K562 (cell line): ENCODE measurements around the gene UBE2L6. TPM values are rescaled to one million over a fixed set of nuclear protein-coding genes. Genes with fewer than 3 reads are reported as not detected.

Source experiments
- BCL6 ChIP-seq: fragments of 250-450 bp; sonication (Bioruptor Pico); IDR thresholded peaks from 2 replicates; pipeline ENCODE4 v1.4.0; 2020
- CHD7 ChIP-seq: fragments of 200-600 bp; sonication (generic); IDR thresholded peaks from one replicate; pipeline ENCODE4 v1.6.1; 2012; ENCODE audit warnings: mild to moderate bottlenecking, low read depth, low read length, inconsistent platforms
- HNRNPK ChIP-seq: fragments of 200-400 bp; formaldehyde crosslinking; IDR thresholded peaks from one replicate; pipeline ENCODE4 v1.6.1; 2018; ENCODE audit warnings: mild to moderate bottlenecking, low read depth, low read length; ENCODE audit not compliant: poor library complexity, severe bottlenecking
- KLF16 ChIP-seq: IDR thresholded peaks from 2 replicates; pipeline ENCODE4 v1.6.1; 2016; ENCODE audit warnings: antibody characterized with exemption
- LCOR ChIP-seq: sonication (generic); formaldehyde crosslinking; IDR thresholded peaks from 2 replicates; pipeline ENCODE4 v1.8.0; 2022; ENCODE audit warnings: mild to moderate bottlenecking, missing genetic modification reagents
- NCOA4 ChIP-seq: fragments of 450-650 bp; IDR thresholded peaks from 2 replicates; pipeline ENCODE4 v1.6.1; 2018; ENCODE audit warnings: mild to moderate bottlenecking; ENCODE audit not compliant: partially characterized antibody
- POLR2G ChIP-seq: fragments of 200-400 bp; formaldehyde crosslinking; IDR thresholded peaks from 2 replicates; pipeline ENCODE4 v1.6.1; 2017; ENCODE audit warnings: low read depth, mild to moderate bottlenecking, antibody characterized with exemption, low read length, moderate library complexity
- SUPT5H ChIP-seq: fragments of 450-650 bp; IDR thresholded peaks from 2 replicates; pipeline ENCODE4 v1.6.1; 2016
- THRA ChIP-seq: fragments of 450-650 bp; IDR thresholded peaks from 2 replicates; pipeline ENCODE4 v1.6.1; 2017; ENCODE audit warnings: mild to moderate bottlenecking, moderate library complexity
- TOE1 ChIP-seq, 2 experiments: fragments of 450-650 bp in 1 of 2; sonication (generic) in 1 of 2; formaldehyde crosslinking in 1 of 2; IDR thresholded peaks; 2 replicates each; pipeline versions ENCODE4 v1.7.1 to v1.8.0; 2016 to 2022; ENCODE audit warnings: borderline replicate concordance in 2 of 2, mild to moderate bottlenecking in 2 of 2, antibody characterized with exemption in 1 of 2, inconsistent platforms in 1 of 2, low read depth in 1 of 2, missing genetic modification reagents in 1 of 2, moderate library complexity in 1 of 2
- TRIM25 ChIP-seq: fragments of 450-650 bp; IDR thresholded peaks from 2 replicates; pipeline ENCODE4 v1.7.0; 2016; ENCODE audit warnings: borderline replicate concordance
- ZNF140 ChIP-seq: fragments of 250-450 bp; sonication (Bioruptor Pico); IDR thresholded peaks from 2 replicates; pipeline ENCODE4 v1.8.0; 2021; ENCODE audit warnings: moderate library complexity, mild to moderate bottlenecking, inconsistent platforms
- polyA plus RNA-seq, 8 experiments: library from polyadenylated mRNA; depleted of rRNA in 4 of 8; stranded (reverse) in 5 of 8; unstranded in 3 of 8; fragments of >200 nt; fragmentation: Nextera tagmentation in 2 of 8; fragmentation: Illumina TruSeq in 1 of 8; extraction: Ambion mirVana in 2 of 8; extraction: Trizol in 1 of 8; gene quantifications; 2 replicates each; pipeline versions ENCODE4 v1.2.1 to v1.2.3, GENCODE V29; 2011 to 2014; ENCODE audit warnings: inconsistent platforms in 1 of 8, missing spikeins in 1 of 8
- total RNA-seq, 7 experiments: library from RNA; depleted of rRNA in 6 of 7; stranded (reverse); fragments of >200 nt in 6 of 7; fragmentation: Illumina TruSeq in 2 of 7; extraction: Trizol in 2 of 7; gene quantifications; 2 replicates each; pipeline versions ENCODE4 v1.2.1 to v1.2.3, GENCODE V29; 2011 to 2021; ENCODE audit warnings: low replicate concordance in 1 of 7

The UBE2L6 gene
- total and polyA plus RNA-seq, 9 of the 15 experiments (the other 6 are each of a cell fraction or from before 2014, with no cell fraction given), result 5.9 to 24.9 (median 9.7) TPM

GRCh38 chr11:57567515-57568329 is at the start of gene UBE2L6 (continued):
- TF ChIP-seq CHD7, result no peak
- TF ChIP-seq ZNF140, result no peak
- no peak for TF ChIP-seq BCL6 (CRISPR knock-in tag)
- TF ChIP-seq HNRNPK, result no peak
- TF ChIP-seq SUPT5H, result no peak
- no peak; the same call in 1 of the 2 replicates for TF ChIP-seq LCOR
- TF ChIP-seq TOE1 (IDR thresholded peaks at IDR 0.05; ENCODE audit: borderline replicate concordance), result no peak
- TF ChIP-seq TOE1 (CRISPR knock-in tag; IDR thresholded peaks at IDR 0.05; ENCODE audit: borderline replicate concordance, low read depth), result peak; percentile 23; the same call in 1 of the 2 replicates
- no peak for TF ChIP-seq TRIM25
- peak; percentile 76 for TF ChIP-seq POLR2G
- TF ChIP-seq KLF16, result no peak
- TF ChIP-seq THRA, result no peak
- TF ChIP-seq NCOA4, result no peak
